ENCODE data around the gene CHD1. TPM values are rescaled to one million over a fixed set of nuclear protein-coding genes. Genes with fewer than 3 reads are reported as not detected.

Gene CHD1
- total RNA-seq, 2 experiments from 2014 or later: 66.0 to 66.1 TPM

DNA sequence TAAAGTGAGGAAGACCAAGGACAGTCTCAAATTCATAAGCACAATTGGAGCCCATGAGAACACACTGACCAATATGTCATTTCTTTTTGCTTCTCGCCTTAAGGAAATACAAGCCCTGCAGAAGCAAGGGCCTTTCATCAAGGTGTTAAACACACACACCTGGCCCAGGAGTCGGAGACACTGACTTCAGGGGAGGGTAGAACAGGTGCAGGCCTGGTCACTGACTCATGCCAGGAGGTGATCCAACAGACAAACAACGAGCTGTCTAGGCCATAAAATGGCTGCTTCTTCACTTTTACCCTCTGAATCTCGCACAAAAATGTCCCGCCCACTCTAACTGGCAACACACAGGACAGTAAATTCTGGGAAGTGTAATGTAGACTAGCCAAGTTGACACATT, 92.6 kb downstream of the CHD1 start:
- ChIA-PET CTCF (no interaction called here), POLR2A (no interaction called here)

DNA sequence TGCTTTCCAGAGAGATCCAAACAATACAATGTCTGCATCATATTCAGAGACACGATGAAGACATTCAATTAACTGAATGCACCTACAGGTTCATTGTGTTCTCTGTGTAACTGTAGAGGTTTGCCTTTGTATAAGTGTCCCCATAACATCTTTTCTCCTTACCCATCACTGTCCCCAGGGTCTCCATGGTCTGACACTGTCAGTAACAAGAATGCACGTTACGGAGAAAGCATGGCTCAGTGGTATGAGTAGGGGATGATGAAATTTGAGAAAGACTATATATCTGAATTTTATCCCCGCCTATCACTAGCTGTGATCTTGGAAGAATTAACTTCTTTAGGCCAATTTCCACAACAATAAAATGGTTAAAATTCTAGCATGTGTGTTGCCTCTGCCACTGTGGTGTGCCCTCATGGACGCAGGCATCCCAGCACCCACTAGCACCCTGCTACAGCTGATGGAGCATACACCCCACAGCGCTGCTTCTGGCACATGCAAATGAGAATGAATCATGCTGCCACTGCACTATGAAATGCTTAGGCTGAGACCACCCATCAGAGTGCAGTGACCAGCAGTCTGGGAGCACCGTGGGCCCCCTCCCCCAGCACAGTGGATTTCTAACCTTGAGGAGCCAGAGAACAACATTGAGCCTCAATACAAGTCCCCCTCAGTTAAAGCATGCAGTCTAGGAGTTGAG, 101.1 kb downstream of the CHD1 start:
- POLR2A ChIA-PET: no interaction called here

DNA sequence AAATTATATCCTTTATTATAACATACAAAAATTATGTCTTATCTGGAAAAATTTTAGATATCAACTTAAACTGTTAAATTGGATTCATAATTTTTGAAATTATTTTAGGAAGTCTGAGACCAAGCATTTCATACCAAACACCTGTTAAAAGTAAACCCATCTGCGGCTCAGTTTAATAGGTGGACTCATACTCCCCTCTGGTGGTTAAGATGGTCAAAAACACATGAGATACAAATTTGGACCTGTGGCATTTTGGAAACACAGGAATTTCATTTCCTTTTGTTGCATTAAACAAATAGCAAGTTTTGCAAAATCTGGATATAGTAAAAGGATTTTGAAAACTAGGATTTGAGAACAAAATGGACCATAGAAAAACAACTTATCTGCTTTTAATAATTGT, 101.6 kb downstream of the CHD1 start:
- POLR2A ChIA-PET: no interaction called here
- CTCF ChIA-PET: no interaction called here

More for the DNA sequence above, 101.1 kb downstream of the CHD1 start:
- CTCF ChIA-PET: no interaction called here

DNA sequence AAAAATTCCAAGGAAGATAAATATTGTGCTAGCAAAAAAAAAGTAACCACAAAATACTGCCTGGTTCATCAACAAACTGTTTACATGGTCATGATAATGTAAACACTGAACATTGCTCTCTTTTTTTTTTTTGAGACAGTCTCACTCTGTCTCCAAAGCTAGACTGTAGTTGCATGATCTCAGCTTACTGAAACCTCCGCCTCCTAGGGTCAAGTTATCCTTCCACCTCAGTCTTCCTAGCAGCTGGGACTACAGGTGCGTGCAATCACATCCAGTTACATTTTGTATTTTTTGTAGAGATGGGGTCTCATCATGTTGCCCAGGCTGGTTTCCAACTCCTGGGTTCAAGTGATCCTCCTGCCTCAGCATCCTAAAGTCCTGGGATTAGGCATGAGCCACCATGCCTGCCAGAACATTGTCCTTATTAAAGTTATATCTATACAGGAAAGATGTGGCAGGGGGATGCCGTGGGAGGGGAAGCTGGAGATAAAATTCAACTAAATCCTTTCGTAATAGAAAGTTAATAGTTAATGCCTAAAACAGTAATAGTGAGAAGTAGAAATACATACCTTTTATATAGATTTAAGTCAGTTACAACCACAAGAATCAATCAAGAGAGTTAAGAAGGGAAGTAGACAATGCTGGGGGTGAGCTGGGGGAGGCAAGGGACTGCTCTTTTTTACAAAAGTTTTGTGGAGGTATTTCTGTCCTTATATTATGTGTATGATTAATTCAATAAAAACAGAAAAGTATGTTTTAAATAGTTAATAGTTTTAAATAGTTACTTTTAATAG, 103.0 kb downstream of the CHD1 start:
- POLR2A ChIA-PET: no interaction called here
- CTCF ChIA-PET: no interaction called here

DNA sequence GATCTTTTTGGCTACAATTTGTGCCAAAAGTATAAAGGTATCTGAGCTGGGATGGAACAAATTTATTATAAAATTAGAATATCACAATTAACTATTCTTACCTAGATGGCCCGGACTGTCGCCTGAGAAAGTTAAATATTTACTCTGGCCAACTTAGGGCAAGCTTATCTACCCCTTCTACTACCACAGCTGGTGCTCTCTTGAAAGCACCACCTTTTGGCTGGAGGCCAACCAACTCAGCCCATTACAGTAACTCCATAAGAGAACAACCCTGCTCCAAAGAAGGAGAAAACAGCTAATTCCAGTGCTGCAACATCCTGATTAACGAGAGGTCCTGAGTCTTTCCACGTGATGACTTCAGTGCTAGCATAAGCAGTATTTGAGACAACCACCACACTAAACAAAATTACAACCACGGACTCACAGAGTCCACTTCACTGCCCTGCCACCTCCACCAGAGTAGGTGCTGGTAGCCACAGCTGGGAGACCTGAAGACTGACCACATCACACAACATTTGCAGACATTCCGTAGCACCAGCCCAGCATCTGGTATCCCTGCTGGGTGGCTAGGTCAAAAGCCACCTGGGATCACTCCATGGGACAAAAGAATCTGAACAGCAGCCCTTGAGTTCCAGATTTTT, 112.1 kb downstream of the CHD1 start:
- CTCF ChIA-PET: no interaction called here

DNA sequence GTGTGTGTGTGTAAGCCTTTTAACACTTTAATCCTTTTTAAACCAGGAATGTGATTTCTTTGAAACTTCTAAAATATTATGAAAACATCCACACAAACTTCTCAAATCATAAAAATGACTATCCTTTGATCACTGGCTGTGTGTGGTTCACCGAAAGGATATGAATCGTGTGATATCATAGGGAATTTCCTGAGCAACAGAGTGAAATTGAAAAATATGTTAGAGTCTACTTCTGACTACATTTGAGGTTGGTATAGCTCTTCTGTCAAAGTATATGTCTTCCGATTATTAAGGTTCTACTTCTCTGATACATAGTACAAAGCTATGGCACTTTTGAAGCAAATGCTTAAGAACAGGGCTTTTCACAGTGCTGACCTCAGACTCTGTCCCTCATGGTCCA, 115.1 kb downstream of the CHD1 start:
- CTCF ChIA-PET: no interaction called here
- POLR2A ChIA-PET: no interaction called here

More for the DNA sequence above, 112.1 kb downstream of the CHD1 start:
- POLR2A ChIA-PET: no interaction called here

DNA sequence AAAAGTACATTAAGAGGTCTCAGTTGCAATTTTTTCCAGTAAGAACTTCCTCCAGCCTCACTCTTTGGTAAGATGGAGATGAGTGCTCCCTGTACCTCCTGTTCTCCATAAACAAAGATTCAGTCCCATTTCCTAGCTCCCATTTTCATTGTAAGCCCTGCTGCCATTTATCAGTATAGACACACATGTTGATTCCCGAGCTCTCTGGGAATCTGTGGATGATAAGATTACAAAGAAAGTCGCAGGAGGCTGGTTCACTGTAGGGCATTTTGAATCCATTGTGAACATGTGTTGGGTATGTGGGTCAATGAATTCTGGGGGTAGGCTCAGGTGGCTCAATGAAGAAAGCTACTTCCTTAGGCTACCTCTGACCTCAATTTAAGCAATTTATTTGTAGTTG, 118.6 kb downstream of the CHD1 start:
- CTCF ChIA-PET: no interaction called here
- POLR2A ChIA-PET: no interaction called here

DNA sequence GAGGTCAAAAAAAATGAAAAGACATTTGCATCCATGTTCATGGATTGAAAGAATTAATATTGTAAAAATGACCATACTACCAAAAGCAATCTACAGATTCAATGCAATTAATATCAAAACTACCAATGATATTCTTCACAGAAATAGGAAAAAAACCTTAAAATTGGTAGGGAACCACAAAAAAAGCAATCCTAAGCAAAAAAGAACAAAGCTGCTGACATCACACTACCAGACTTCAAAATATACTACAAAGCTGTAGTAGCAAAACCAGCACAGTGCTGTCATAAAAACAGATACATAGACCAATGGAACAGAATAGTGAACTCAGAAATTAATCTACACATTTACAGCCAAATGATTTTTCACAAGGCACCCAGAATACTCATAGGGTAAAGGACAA, 121.0 kb downstream of the CHD1 start:
- CTCF ChIA-PET: no interaction called here

DNA sequence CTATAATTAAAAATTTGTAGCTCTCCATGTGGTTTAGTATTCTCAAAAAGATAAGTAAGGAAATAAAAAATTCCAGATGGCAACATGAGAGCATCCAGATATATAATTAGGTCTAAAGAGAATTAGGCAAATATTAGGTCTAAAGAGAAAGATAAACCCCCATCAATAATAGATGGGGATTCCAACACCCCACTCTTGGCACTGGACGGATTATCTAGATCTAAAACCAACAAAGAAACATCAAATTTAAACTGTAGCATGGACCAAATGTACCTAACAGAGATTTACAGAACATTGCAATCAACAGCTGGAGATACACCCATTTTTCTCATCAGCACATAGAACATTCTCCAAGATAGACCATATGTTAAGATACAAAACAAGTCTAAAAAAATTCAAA, 123.7 kb downstream of the CHD1 start:
- ChIA-PET CTCF (no interaction called here), POLR2A (no interaction called here)

More for the DNA sequence above, 121.0 kb downstream of the CHD1 start:
- POLR2A ChIA-PET: no interaction called here

DNA sequence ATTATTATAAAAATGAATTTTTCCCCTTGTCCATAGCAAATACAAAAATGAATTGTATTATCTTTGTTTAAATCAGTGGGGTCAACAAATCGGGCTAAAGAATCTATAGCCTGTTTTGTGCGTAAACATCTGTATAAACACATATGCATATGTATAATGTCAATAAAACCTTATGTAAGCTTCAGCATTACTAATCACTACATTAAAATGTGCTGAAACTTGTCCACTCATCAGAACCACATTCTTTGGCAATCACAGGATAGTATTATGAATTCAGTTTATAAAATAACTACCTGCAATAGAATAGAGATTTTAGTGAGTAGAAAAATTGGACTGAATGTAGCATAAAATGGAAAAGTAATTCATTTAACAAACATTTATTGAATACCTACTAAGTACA, 124.7 kb downstream of the CHD1 start:
- ChIA-PET CTCF (no interaction called here), POLR2A (no interaction called here)

Other genes with a start within 250 kb of the CHD1 start
- gene RGMB, start 155.3 kb downstream of the CHD1 start, total RNA-seq: 1 to 10 TPM; 4.1 to 4.4 TPM